AG04450 (cell line): ENCODE measurements around the gene ISG20. TPM values are rescaled to one million over a fixed set of nuclear protein-coding genes. Genes with fewer than 3 reads are reported as not detected.

ENCODE experiments used
- CTCF ChIA-PET: fragments of 300-600, 350-600 bp; formaldehyde crosslinking; extraction: SDS; loops from one replicate; lab custom pipeline; 2022; ENCODE audit warnings: antibody characterized with exemption, inconsistent platforms; lab: Charles Lee
- POLR2A ChIA-PET: fragments of 350-600 bp; formaldehyde crosslinking; extraction: SDS; loops from one replicate; lab custom pipeline; 2021; ENCODE audit warnings: antibody characterized with exemption, inconsistent platforms; lab: Yijun Ruan, JAX
- DNase-seq: peaks from one replicate; pipeline ENCODE4 v3.0.0-alpha.2; 2011; ENCODE audit warnings: low read depth, low spot score
- H3K27ac ChIP-seq: one replicate; pipeline ENCODE4 v1.5.1; 2012; ENCODE audit warnings: low read depth, low read length, control low read depth
- H3K27me3 ChIP-seq: one replicate; pipeline ENCODE4 v1.6.0; 2012; ENCODE audit warnings: low read length; ENCODE audit not compliant: control insufficient read depth, insufficient read depth
- H3K4me3 ChIP-seq: 2 replicates; pipeline ENCODE4 v1.5.1; 2011; ENCODE audit warnings: mild to moderate bottlenecking, low read depth, low read length, control low read depth
- H3K9me3 ChIP-seq: 2 replicates; pipeline ENCODE4 v1.5.1; 2012; ENCODE audit warnings: low read length; ENCODE audit not compliant: control insufficient read depth, insufficient read depth
- polyA plus RNA-seq: library from polyadenylated mRNA; depleted of rRNA; stranded (reverse); fragments of >200 nt; gene quantifications from 2 replicates; pipeline ENCODE4 v1.2.3, GENCODE V29; 2011
- TF ChIP-seq, protein P1 (sequence below): IDR thresholded peaks from 2 replicates; pipeline ENCODE4 v1.5.1; 2011; ENCODE audit warnings: low read depth, low read length, control low read depth, inconsistent platforms

ISG20 gene
- polyA plus RNA-seq, 1 experiment: 5.2 TPM

DNA sequence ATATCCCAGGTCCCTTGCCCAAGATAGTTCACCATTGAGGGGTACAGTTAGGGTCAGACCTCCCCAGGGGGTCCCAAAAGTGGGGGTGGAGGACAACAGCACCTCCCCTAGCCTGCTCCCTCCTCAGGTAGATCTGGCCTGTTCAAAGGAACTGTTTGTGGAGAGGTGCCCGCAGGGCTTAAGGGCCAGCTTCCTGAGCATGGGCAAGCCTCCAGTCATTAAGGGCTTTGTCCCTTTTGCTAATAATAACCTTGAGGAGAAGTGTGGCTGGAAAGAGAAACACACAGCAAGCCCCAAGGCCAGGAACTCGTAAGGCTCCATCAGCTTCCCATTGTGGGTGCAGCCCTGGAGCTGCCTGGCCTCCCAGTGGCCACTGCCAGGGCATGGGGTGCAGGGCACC, 47.4 kb downstream of the ISG20 start:
- ChIA-PET CTCF (no interaction called here), POLR2A (no interaction called here)
- DNase-seq: no peak

DNA sequence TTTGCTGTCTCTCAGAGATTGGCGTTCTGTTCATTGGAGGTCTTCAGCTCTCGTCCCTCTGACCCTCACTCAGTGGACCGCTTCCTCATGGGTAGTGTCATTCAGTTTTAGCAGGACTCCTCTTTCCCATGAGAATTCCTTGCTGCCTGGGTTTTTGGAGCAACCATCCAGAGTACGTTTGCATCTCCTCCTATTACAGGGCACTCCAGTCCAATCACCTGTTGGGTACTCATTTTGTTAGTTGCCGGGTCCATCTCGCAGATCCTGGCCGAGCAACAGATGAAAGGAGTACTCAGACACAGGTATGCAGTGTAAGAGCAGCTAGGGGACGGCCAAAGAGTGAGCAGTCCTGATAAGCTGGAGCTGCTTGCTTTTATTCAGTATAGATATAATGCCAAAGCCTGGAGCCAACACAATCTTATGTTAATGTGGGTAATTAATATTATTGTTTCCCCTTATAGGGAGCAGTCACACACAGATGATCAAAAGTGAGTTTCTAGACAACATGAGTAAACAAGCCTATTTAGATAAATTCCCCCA, 49.6 kb downstream of the ISG20 start:
- ChIA-PET POLR2A (no interaction called here), CTCF (no interaction called here)
- Histone ChIP-seq H3K4me3 (no peak overlapping the region), H3K27ac (no peak overlapping the region), H3K9me3 (peaks cover 8% of the 10 kb centered on the region; the same call in 1 of the 2 replicates), H3K27me3 (peaks cover 17% of the 10 kb centered on the region)
- TF ChIP-seq, protein P1, sequence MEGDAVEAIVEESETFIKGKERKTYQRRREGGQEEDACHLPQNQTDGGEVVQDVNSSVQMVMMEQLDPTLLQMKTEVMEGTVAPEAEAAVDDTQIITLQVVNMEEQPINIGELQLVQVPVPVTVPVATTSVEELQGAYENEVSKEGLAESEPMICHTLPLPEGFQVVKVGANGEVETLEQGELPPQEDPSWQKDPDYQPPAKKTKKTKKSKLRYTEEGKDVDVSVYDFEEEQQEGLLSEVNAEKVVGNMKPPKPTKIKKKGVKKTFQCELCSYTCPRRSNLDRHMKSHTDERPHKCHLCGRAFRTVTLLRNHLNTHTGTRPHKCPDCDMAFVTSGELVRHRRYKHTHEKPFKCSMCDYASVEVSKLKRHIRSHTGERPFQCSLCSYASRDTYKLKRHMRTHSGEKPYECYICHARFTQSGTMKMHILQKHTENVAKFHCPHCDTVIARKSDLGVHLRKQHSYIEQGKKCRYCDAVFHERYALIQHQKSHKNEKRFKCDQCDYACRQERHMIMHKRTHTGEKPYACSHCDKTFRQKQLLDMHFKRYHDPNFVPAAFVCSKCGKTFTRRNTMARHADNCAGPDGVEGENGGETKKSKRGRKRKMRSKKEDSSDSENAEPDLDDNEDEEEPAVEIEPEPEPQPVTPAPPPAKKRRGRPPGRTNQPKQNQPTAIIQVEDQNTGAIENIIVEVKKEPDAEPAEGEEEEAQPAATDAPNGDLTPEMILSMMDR: no peak
- no peak for DNase-seq

More for the DNA sequence above, 47.4 kb downstream of the ISG20 start:
- peaks cover 8% of the 10 kb centered on the region for H3K9me3 ChIP-seq
- no peak overlapping the region for H3K27ac ChIP-seq
- peaks cover 20% of the 10 kb centered on the region for H3K27me3 ChIP-seq
- TF ChIP-seq, protein P1: no peak
- no peak overlapping the region for H3K4me3 ChIP-seq

DNA sequence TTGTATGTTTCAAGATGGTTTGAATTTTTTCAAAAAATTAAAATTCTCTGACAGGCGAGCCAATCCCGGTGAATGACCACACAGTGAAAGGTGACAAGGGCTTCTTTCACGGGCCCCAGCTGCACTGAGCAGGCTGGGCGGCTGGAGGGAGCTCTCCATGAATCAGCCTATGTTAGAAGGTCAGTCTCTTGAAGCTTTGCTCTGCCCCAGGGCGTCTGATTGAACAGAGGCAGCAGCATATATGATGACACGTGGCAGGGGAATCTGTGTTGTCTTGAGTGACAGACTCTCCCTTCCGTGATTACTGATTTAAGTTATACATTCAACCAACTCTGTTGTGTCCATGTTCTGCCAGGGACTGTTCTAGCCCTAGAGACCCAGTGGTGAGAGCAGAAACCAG, 51.5 kb downstream of the ISG20 start:
- POLR2A ChIA-PET: no interaction called here
- TF ChIP-seq, protein P1: no peak

DNA sequence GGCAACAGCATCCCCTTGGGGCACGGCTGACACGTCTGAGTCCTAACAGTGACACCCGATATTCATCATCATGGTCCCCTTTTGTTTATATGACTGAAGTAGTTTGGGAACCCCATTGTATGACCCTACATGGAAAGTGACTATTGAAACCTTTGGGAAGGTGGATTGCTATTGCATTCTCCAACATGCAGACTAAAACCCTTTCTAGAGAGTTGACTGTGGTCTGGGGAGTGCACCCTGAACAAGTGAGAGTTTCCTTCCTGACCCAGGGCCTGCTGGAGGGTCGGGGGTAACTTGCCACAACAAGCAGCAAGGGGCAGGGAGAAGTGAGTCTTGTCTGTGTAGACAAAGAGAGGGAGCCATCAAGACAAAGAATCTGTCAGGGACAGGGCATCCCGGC, 54.4 kb downstream of the ISG20 start:
- DNase-seq: no peak
- CTCF ChIA-PET: no interaction called here
- TF ChIP-seq, protein P1: no peak
- peaks cover 31% of the 10 kb centered on the region for H3K27me3 ChIP-seq
- H3K9me3 ChIP-seq: peaks cover 8% of the 10 kb centered on the region; the same call in 1 of the 2 replicates
- H3K27ac ChIP-seq: no peak overlapping the region
- POLR2A ChIA-PET: no interaction called here
- no peak overlapping the region for H3K4me3 ChIP-seq

More for the DNA sequence above, 51.5 kb downstream of the ISG20 start:
- no peak overlapping the region for H3K4me3 ChIP-seq
- no peak overlapping the region for H3K27ac ChIP-seq
- peaks cover 8% of the 10 kb centered on the region; the same call in 1 of the 2 replicates for H3K9me3 ChIP-seq
- CTCF ChIA-PET: no interaction called here
- DNase-seq: no peak
- peaks cover 23% of the 10 kb centered on the region for H3K27me3 ChIP-seq

DNA sequence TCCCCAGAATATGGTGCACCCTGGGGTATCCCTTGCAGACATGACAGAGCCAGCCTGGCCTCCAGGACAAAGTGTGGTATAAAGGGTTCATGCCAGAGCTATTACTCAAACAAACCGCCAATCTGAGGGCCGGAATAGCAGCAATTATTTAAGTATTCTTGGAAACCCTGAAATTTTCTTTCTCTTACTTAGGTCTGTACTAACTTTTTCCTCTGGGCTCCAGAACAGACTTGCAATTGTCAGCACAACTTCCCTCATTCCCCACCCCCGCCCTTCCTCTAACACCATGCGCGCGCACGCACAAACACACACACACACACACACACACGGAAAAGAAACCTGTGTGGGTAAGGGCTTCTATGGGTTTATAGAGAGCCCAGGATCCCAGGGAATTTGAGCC, 56.3 kb downstream of the ISG20 start:
- no peak overlapping the region for H3K4me3 ChIP-seq
- ChIA-PET CTCF (no interaction called here), POLR2A (no interaction called here)
- H3K27me3 ChIP-seq: peaks cover 30% of the 10 kb centered on the region
- TF ChIP-seq, protein P1: no peak
- no peak overlapping the region for H3K27ac ChIP-seq
- no peak for DNase-seq
- H3K9me3 ChIP-seq: no peaks in the 10 kb centered on the region
